GM19035 (cell line): ENCODE data around the gene PRAC1.

Source experiments
- ATAC-seq: cut with Tn5 transposase; IDR thresholded peaks from one replicate; pipeline ENCODE4 v1.9.1; 2021; ENCODE audit not compliant: unreplicated experiment

Gene PRAC1

GRCh38 chr17:48722201-48722907 is at the start of gene PRAC1:
TSS of gene PRAC1 (minus strand) at chr17:48722518. CDS start at chr17:48722392, 126 bp downstream.
- ATAC-seq: no peak

- no peak for ATAC-seq
These were observed 48.6 kb upstream of the PRAC1 start for GRCh38 chr17:48770954-48771353.

GRCh38 chr17:48769009-48769675 is 46.8 kb upstream of the PRAC1 start:
- no peak for ATAC-seq

GRCh38 chr17:48767263-48767774 is 45.0 kb upstream of the PRAC1 start:
- no peak for ATAC-seq

GRCh38 chr17:48761114-48761513 is 38.8 kb upstream of the PRAC1 start:
- ATAC-seq: no peak

GRCh38 chr17:48760411-48760810 is 38.1 kb upstream of the PRAC1 start:
- ATAC-seq: no peak

- ATAC-seq: no peak
These were observed 37.0 kb upstream of the PRAC1 start for GRCh38 chr17:48759288-48759687.

GRCh38 chr17:48757524-48757961 is 35.2 kb upstream of the PRAC1 start:
- no peak for ATAC-seq

GRCh38 chr17:48756830-48757251 is 34.5 kb upstream of the PRAC1 start:
- no peak for ATAC-seq

- no peak for ATAC-seq
These were observed 33.0 kb upstream of the PRAC1 start for GRCh38 chr17:48755356-48755755.

- ATAC-seq: no peak
These were observed 32.4 kb upstream of the PRAC1 start for GRCh38 chr17:48754500-48755261.

GRCh38 chr17:48753794-48754499 is 31.6 kb upstream of the PRAC1 start:
- ATAC-seq: no peak

- ATAC-seq: no peak
These were observed 30.3 kb upstream of the PRAC1 start for GRCh38 chr17:48752399-48753288.

- no peak for ATAC-seq
These were observed 29.5 kb upstream of the PRAC1 start for GRCh38 chr17:48751733-48752398.

GRCh38 chr17:48751172-48751571 is 28.9 kb upstream of the PRAC1 start:
- no peak for ATAC-seq

- no peak for ATAC-seq
These were observed 27.6 kb upstream of the PRAC1 start for GRCh38 chr17:48749621-48750553.

- no peak for ATAC-seq
These were observed 26.6 kb upstream of the PRAC1 start for GRCh38 chr17:48748718-48749566.
